Stimulated activated CD4-positive, alpha-beta T cell treated with anti-CD3 and anti-CD28 coated beads, TNF-alpha, amount 100 ng/mL, for 1 hour (primary cell): ENCODE data around the gene SH3BP2.
"Not testable (repeated sequence)": the region's sequence is repeated elsewhere in the genome, so short reads cannot be mapped to it uniquely, and the experiment has no call there.

ENCODE experiments used
- DNase-seq, 3 donors: peaks; one replicate each; pipeline ENCODE4 v3.0.0-alpha.2; 2020; ENCODE audit warnings: low read depth in 3 of 3, low spot score in 1 of 3

SH3BP2 gene

GRCh38 chr4:2762486-2763370 is 30.2 kb upstream of the SH3BP2 start:
- DNase-seq: not testable (repeated sequence)

GRCh38 chr4:2763511-2763967 is 29.3 kb upstream of the SH3BP2 start:
- DNase-seq: no peak

GRCh38 chr4:2765832-2766526 is 26.9 kb upstream of the SH3BP2 start:
- no peak for DNase-seq

DNA sequence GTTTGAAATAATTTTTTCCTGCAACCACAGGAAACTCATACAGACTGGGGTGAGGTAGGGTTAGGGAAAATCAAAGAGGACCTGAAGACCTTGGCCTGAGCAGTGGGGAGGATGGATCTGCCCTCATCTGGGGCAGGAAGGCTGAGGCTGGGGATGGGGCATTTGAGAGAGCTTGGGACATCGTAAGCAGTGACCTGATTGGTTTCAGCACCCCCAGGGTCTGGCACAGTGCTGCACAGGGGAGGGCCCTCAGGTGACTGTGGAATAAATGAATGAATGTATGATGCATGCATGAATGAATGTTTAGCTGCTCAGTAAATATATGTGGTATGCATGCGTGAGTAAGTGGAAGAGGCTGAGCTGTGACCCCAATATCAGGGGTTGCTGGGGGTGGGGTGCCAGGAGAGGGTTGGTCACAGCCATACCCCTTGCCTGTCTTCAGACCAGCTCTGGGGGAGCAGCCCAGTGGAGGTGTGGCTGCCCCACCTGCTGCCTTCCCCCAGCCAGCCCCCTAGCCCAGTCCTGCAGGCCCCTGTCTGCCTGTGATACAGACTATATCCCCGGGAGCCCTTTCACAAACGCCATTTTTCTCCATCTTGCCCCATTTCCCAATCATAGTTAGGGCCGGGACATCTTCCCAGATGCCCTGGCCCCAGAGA is 25.7 kb upstream of the SH3BP2 start:
- DNase-seq: no peak

DNA sequence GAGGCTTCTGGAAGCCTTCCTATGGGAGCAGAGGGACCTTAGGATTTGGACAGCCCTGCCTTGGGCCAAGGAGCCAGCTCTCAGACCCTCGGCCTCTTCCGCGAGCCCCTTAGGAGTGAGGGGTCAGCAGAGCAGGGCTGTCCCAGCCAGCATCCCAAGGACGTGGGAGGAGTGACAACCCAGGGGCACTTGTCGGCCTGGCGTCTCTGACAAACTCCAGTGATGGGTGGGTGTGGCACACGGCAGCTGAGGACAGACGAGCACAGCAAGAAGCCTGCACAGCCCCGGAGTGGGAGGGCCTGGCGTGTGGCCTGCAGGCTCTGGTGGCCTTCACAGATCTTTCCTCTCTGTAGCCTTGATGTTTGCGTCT is 25.2 kb upstream of the SH3BP2 start:
- no peak for DNase-seq

GRCh38 chr4:2768124-2768523 is 24.8 kb upstream of the SH3BP2 start:
- DNase-seq: no peak

DNA sequence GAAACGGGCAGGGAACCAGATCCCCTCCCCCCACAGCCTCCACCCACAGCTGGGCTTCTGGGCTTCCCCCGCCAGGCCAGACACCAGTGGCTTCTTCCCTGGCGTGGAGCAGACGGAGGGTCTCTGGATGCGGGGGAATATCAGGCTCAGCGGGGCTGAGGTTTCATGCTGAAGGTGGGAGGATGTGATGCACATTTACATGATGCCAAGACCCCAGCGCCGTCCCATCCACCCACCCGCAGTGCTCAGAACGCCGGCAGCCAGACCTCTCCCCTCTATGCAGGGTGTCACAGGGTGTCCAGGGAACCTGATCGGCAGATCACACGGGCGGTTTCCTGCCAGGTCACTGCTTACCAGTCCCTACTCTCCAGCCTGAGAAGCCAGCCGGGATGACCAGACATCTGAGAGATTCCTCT is 24.0 kb upstream of the SH3BP2 start:
- DNase-seq: no peak

DNA sequence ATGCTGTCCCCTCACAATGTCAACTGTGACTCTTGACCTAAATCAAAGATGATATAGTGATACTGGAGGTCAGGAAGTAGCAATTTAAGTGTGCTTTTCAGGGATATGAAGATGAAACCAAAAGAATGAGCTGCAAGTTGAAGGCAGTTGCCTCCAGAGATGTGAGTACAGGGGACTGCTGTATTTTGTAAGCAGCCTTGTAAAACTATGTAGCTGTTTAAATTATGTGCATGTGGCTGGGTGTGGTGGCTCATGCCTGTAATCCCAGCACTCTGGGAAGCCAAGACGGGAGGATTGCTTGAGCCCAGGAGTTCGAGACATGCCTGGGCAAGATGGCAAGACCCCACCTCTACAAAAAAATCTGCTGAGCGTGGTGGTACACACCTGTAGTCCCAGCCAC is 21.6 kb upstream of the SH3BP2 start:
- no peak for DNase-seq

DNA sequence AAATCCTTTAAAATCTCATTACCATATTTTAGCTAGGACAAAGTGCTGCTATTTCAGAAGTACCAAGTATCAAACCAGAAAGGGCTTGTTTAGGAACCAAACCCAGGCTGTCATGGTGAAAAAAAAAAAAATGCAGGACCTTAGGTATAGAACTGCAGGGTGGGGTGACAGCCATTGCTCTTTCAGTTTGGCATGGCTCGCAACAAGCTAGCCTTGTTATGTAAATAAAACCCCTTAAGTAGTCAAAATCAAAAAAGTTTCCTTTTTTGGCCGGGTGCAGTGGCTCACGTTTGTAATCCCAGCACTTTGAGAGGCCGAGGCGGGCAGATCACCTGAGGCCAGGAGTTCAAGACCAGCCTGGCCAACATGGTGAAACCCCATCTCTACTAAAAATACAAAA is 12.2 kb upstream of the SH3BP2 start:
- not testable (repeated sequence) for DNase-seq

DNA sequence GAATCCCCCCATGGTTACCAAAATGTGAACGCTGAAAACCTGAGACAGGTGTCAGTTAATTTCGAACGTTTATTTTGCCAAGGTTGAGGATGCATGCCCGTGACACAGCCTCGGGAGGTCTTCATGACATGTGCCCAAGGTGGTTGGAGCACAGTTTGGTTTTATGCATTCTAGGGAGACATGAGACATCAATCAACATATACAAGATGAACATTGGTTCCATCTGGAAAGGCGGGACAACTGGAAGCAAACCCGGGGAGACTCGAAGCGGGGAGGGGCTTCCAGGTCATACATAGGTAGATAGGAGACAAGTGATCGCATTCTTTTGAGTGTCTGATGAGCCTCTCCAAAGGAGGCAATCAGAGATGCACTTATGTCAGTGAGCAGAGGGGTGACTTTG is 11.0 kb upstream of the SH3BP2 start:
- DNase-seq: no peak

- no peak for DNase-seq
Observed at GRCh38 chr4:2783790-2784189, 9.1 kb upstream of the SH3BP2 start.

DNA sequence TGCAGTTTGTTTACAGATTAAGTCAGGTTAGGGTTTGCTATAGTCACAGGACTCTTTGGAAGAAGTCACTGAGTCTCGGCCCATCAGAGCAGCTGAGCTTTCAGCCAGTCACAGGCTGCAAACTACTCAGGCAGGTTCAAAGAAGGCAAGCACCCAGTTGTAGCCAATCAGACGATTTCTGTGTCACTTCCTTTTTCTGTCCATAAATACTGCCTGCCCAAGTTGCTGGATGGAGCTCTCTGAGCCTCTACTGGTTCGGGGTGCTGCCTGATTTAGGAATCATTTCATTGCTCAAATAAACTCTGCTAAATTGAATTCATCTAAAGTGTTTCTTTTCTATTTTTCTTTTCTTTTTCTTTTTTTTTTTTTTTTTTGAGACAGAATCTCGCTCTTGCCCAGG is 7.3 kb upstream of the SH3BP2 start:
- no peak for DNase-seq

GRCh38 chr4:2786152-2786671 is 6.7 kb upstream of the SH3BP2 start:
- peak; percentile 35 to 67 (median 39) for DNase-seq

DNA sequence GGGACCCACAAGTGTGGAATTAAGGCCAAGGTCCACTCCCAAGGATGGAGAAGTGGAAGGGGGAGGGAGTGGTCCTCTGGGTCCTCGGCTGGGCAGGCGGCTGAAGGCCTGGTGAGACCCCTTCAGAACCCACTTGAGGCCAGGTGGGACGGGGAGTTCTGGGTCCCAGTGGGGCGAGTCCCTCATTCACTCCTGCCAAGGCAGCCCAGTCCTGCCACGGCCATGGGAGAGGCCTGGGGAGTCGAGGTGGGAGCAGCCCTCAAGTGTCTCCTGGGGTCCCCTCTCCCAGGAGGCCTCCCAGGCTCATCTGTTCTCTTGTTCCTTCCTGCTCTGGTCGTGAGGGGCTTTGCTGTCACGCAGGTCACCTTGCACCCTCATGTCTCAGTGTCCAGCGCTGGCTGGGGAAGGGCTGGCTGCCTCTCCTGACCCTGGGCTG is 6.1 kb upstream of the SH3BP2 start:
- no peak for DNase-seq

- no peak for DNase-seq
Observed at GRCh38 chr4:2787230-2788100, 5.4 kb upstream of the SH3BP2 start.

- DNase-seq: no peak
Observed at GRCh38 chr4:2788101-2788500, 4.8 kb upstream of the SH3BP2 start.

DNA sequence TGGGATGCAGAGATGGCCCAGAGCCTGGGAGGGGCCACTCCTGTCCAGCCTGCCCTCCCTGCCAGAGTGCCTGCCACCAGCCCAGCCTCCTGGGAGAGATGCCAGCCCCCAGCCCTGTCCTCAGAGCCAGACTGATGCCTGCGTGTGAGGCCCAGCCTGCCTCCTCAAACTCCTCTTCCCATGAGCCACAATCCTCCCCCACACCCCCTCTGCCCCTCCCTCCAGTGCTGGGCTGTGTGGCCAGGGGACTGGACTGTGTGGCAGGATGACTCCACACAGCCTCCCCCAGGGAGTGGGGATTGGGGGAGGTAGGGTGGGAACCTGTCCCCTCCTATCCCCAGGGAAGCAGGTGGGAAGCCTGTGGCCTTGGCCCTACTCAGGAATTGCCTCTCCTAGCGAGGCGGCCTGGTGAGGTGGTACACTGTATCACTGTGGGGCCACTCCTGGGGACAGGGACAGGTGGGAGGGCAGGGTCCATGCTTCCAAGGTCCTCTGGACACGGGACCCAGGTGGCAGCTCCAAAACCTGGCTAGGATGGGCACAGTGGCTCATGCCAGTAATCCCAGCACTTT is 4.3 kb upstream of the SH3BP2 start:
- DNase-seq: no peak

GRCh38 chr4:2789351-2789750 is 3.5 kb upstream of the SH3BP2 start:
- no peak for DNase-seq

- DNase-seq: no peak
Observed at GRCh38 chr4:2789793-2790582, 2.9 kb upstream of the SH3BP2 start.
